ENCODE data around the gene BPHL.
"Not testable (repeated sequence)": the region's sequence is repeated elsewhere in the genome, so short reads cannot be mapped to it uniquely, and the experiment has no call there.

The BPHL gene

GRCh38 chr6:3156184-3157130 is 37.9 kb downstream of the BPHL start:
- DNase-seq (ENCODE audit: low spot score) = peak; percentile 23

GRCh38 chr6:3157131-3157933 is 38.8 kb downstream of the BPHL start, which contains the start of gene TUBB2A:
TUBB2A (minus strand) TSS chr6:3157544; CDS start chr6:3157463, 81 bp downstream.
- peak; percentile 93 for DNase-seq (ENCODE audit: low spot score)

- peak; percentile 25 for DNase-seq (ENCODE audit: low spot score)
These were observed 41.6 kb downstream of the BPHL start for GRCh38 chr6:3159805-3160781.

GRCh38 chr6:3162067-3162497 is 43.6 kb downstream of the BPHL start:
- no peak for DNase-seq (ENCODE audit: low spot score)

GRCh38 chr6:3162565-3163247 is 44.2 kb downstream of the BPHL start:
- DNase-seq (ENCODE audit: low spot score) = peak; percentile 91

GRCh38 chr6:3163248-3163594 is 44.7 kb downstream of the BPHL start:
- DNase-seq (ENCODE audit: low spot score) = no peak

- no peak for DNase-seq (ENCODE audit: low spot score)
These were observed 45.9 kb downstream of the BPHL start for GRCh38 chr6:3164388-3164787.

GRCh38 chr6:3165631-3166534 is 47.4 kb downstream of the BPHL start:
- DNase-seq (ENCODE audit: low spot score) = no peak

GRCh38 chr6:3166535-3167225 is 48.2 kb downstream of the BPHL start:
- not testable (repeated sequence) for DNase-seq (ENCODE audit: low spot score)

- not testable (repeated sequence) for DNase-seq (ENCODE audit: low spot score)
These were observed 49.5 kb downstream of the BPHL start for GRCh38 chr6:3168046-3168445.

- DNase-seq (ENCODE audit: low spot score) = not testable (repeated sequence)
These were observed 52.2 kb downstream of the BPHL start for GRCh38 chr6:3170676-3171075.

- DNase-seq (ENCODE audit: low spot score) = not testable (repeated sequence)
These were observed 53.0 kb downstream of the BPHL start for GRCh38 chr6:3171313-3172175.

- DNase-seq (ENCODE audit: low spot score) = not testable (repeated sequence)
These were observed 54.3 kb downstream of the BPHL start for GRCh38 chr6:3172789-3173188.

GRCh38 chr6:3173636-3174089 is 55.2 kb downstream of the BPHL start:
- not testable (repeated sequence) for DNase-seq (ENCODE audit: low spot score)

- DNase-seq (ENCODE audit: low spot score) = no peak
These were observed 57.3 kb downstream of the BPHL start for GRCh38 chr6:3175715-3176402.

GRCh38 chr6:3176562-3177355 is 58.2 kb downstream of the BPHL start:
- no peak for DNase-seq (ENCODE audit: low spot score)

- not testable (repeated sequence) for DNase-seq (ENCODE audit: low spot score)
These were observed 60.2 kb downstream of the BPHL start for GRCh38 chr6:3178666-3179065.

All from germinal center (tissue), 1 donor.